ENCODE results near the gene CARD10.

Gene CARD10

GRCh38 chr22:37501610-37502341 lies 17.4 kb downstream of the CARD10 start:
- no peak for DNase-seq

- no peak for DNase-seq
Observed at GRCh38 chr22:37500745-37501609, 18.2 kb downstream of the CARD10 start.

GRCh38 chr22:37499789-37500540 lies 19.2 kb downstream of the CARD10 start:
- DNase-seq, result no peak

- DNase-seq, result no peak
Observed at GRCh38 chr22:37499027-37499707, 20.0 kb downstream of the CARD10 start.

GRCh38 chr22:37498289-37498909 lies 20.8 kb downstream of the CARD10 start:
- peak; percentile 62 to 70 for DNase-seq

GRCh38 chr22:37497062-37497599 lies 22.1 kb downstream of the CARD10 start:
- DNase-seq, result no peak

- DNase-seq, result no peak
Observed at GRCh38 chr22:37496651-37497050, 22.6 kb downstream of the CARD10 start.

- no peak for DNase-seq
Observed at GRCh38 chr22:37493979-37494378, 25.2 kb downstream of the CARD10 start.

- DNase-seq, result peak; percentile 36 to 45
Observed at GRCh38 chr22:37492428-37493344, 26.5 kb downstream of the CARD10 start.

- no peak for DNase-seq
Observed at GRCh38 chr22:37491559-37492427, 27.4 kb downstream of the CARD10 start.

- DNase-seq, result no peak
Observed at GRCh38 chr22:37491106-37491505, 28.1 kb downstream of the CARD10 start.

- DNase-seq, result no peak
Observed at GRCh38 chr22:37489983-37490382, 29.2 kb downstream of the CARD10 start.

- no peak for DNase-seq
Observed at GRCh38 chr22:37488337-37489135, 30.7 kb downstream of the CARD10 start.

- DNase-seq, result no peak
Observed at GRCh38 chr22:37487571-37487970, 31.6 kb downstream of the CARD10 start.

GRCh38 chr22:37487129-37487528 lies 32.1 kb downstream of the CARD10 start:
- DNase-seq, result no peak

GRCh38 chr22:37486224-37486845 lies 32.9 kb downstream of the CARD10 start, which contains the start of gene MFNG:
Gene MFNG, minus strand, starts transcription at chr22:37486384. Its CDS starts 207 bp downstream, at chr22:37486177.
- DNase-seq, result peak; percentile 74 to 76

GRCh38 chr22:37485395-37486223 lies 33.6 kb downstream of the CARD10 start:
- no peak for DNase-seq
